GM19023 (cell line): ENCODE results near the gene FMN2.

ENCODE experiments used
- ATAC-seq: cut with Tn5 transposase; IDR thresholded peaks from one replicate; pipeline ENCODE4 v1.9.1; 2021; ENCODE audit warnings: mild to moderate bottlenecking, moderate library complexity; ENCODE audit not compliant: unreplicated experiment

FMN2 gene

DNA sequence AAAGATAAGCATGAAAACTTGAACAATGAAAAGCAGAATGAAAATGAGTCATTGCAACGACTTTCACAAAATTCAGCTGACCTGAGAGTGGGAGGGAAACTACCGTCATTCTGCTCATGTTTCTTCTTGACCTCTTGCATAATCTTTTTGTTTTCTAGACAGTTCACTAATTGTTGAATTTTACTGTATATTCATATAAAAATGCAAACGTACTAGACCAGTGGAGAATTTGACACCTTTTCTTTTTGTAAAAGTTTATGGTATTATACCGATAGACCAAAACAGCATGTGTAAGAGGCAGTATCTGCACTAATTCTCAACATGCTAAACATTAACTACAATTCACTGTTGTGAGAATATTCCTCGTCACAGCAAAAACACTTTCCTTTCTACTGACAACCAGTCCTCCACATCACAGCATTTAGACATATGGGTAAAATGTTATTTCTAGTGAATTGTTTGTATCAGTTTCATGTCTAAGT lies 382.5 kb downstream of the FMN2 start:
- peak; percentile 70 for ATAC-seq

DNA sequence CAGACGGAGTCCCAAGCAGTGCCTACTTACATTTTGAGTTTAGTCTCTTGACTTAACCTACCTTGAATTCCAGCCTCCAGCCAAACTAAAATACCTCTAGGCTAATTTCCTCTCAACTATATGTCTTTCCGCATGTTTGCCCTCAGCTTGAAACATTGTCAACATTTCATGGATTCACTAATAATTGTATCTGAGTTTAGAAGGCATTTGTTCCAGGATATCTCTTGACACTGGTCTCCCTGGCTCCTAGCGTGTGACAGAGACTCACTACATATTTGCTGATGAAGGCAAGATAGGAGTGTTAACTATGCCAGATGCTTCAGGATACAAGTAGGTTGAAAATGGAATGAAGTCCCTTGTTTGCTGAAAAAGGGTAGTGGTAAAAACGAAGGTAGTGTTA lies 384.1 kb downstream of the FMN2 start:
- no peak for ATAC-seq

DNA sequence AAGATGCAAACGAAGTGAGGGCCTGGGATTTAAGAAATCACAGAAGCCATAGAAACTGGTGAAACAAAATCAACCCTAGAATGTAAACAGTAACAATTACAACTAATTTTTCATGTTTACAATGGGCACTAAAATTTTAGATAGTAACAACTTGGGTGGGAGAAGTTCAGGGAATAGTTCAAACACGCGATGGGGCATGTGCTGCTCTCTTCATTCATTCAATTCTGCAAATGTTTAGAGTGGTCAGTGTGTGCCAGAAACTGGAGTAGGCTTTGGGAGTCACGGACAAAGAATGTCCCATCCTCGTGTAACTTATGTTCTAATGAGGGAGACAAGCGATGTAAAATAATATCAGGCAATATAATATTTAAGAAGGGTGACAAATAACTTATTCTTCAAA lies 386.9 kb downstream of the FMN2 start:
- no peak for ATAC-seq

DNA sequence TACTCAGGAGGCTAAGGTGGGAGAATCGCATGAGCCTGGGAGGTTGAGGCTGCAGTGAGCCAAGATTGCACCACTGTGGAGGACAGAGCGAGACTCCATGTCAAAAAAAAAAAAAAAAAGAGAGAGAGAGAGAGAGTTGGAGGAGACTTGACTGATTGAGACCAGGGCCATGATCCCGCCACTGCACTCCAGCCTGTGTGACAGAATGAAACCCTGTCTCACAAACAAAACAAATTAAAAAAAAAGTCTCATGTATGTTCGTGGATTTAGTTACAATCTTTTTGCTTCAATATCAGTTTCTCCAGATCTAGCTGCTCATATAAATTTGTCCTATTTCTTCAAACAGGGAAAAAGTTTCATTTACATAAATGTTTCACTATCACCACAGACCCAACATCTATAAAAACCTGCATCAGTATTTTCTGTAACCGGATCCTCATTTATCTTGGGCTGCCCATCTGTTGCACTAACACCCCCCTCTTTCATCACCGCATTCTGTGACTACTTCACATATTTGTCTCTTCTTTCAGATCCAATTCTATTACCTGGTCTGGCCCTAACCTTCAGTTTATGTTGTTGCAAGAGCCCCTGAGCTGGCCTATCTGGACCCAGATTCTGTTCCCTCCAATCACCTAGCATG lies 393.2 kb downstream of the FMN2 start:
- ATAC-seq = no peak

- ATAC-seq = no peak
Observed at GRCh38 chr1:240486611-240487010, 394.9 kb downstream of the FMN2 start.

- no peak for ATAC-seq
Observed at GRCh38 chr1:240487493-240487892, 395.8 kb downstream of the FMN2 start.

GRCh38 chr1:240491156-240491555 lies 399.5 kb downstream of the FMN2 start:
- ATAC-seq = no peak

- no peak for ATAC-seq
Observed at GRCh38 chr1:240491796-240492195, 400.1 kb downstream of the FMN2 start.

- no peak for ATAC-seq
Observed at GRCh38 chr1:240492832-240493440, 401.3 kb downstream of the FMN2 start.

- no peak for ATAC-seq
Observed at GRCh38 chr1:240495601-240496000, 403.9 kb downstream of the FMN2 start.

DNA sequence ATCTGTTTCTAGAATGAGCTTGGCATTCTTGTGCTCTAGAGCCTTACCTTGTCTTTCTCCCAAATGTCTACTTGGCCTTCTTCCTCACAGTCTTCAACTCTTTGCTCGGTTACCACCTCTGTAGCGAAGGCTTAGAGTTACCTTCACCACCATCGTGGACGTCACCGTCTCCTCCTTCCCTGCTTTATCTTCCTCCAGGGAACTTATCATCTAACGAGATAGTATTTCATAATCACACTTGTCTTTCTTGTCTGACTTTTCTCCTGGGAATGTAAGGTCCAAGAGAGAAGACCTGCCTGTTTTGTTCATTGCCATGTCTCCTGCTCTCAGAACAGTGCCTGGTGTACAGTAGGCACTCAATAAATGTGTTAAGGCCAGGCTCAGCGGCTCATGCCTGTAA lies 404.7 kb downstream of the FMN2 start:
- ATAC-seq = no peak

GRCh38 chr1:240496941-240497340 lies 405.3 kb downstream of the FMN2 start:
- no peak for ATAC-seq

- ATAC-seq = no peak
Observed at GRCh38 chr1:240497908-240498307, 406.2 kb downstream of the FMN2 start.

- no peak for ATAC-seq
Observed at GRCh38 chr1:240498335-240498734, 406.7 kb downstream of the FMN2 start.

DNA sequence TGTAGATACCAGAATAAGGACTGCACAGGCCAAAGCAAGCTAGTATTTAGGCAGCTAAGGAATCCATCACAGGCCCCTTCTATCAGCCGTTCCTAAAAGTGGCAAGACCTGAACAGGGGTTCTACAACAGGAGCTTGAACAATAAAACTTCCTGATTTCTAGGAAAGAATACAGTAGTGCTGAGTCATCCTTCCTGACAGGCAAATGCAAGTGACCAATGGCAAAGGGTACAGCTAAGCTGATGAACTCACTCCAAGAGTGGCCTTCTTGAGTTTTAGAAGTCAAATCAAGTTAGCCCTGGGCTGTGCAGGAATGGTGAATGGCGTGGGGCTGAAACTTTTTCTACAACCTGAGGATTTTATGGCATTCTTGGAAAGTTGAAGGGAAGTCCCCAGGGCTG lies 407.3 kb downstream of the FMN2 start:
- no peak for ATAC-seq

GRCh38 chr1:240500647-240501046 lies 409.0 kb downstream of the FMN2 start:
- no peak for ATAC-seq

- no peak for ATAC-seq
Observed at GRCh38 chr1:240501115-240501514, 409.4 kb downstream of the FMN2 start.

DNA sequence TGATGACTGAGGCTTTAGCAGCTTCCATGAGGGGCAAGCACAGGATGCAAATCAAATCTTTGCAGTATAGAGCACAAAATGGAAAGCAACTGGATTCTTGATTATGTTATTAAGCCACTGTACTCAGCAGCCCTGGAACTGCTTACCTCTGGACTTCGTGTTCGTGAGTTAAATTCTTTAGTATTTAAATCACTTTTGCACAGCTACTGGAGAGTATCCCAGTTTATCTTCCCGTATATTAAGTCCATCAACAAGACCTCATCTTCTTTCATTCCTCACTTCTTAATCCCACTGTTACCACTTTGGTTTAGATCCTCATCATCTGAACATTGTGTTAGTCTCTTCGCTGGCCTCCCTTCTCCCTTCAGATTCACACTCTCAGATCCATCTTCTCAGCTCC lies 411.4 kb downstream of the FMN2 start:
- no peak for ATAC-seq

DNA sequence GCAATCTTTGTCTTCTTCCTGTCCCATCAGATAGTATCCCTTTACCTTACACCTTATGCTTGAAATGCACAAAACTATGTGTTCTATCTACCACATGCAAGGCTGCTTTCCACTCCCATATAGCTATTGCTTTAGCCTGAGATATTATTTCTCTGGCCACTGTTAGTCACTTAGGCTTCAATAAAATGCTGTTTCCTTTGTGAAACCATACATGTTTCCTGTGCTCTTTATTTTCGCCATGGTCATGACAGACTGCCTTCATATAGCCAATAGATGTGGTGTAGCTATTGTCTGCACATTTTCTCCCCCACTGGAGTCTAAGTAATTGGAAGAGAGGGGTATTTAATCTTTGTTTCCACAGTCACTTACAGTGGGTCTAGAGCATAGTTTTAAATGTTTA lies 411.9 kb downstream of the FMN2 start:
- no peak for ATAC-seq

DNA sequence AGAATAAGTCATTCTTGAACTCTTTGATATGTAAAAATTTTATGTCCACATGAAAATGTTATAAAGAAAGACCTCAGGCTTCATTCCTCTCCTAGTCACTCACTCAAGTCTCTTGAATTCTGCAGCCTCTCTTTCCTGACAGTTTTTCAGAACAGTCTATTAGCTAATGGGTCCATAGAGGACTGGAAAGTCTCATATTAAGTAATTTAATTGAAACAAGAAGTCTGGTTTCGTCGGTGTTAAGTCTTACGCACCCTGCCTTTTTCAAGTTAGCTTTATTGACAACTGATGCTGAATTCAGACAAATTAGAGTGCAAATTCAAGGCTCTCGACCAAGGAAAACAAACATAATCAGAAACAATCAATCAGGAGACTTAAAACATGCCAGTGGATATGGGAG lies 414.5 kb downstream of the FMN2 start:
- ATAC-seq = no peak

- no peak for ATAC-seq
Observed at GRCh38 chr1:240508201-240508600, 416.5 kb downstream of the FMN2 start.

- ATAC-seq = no peak
Observed at GRCh38 chr1:240508950-240509349, 417.3 kb downstream of the FMN2 start.

DNA sequence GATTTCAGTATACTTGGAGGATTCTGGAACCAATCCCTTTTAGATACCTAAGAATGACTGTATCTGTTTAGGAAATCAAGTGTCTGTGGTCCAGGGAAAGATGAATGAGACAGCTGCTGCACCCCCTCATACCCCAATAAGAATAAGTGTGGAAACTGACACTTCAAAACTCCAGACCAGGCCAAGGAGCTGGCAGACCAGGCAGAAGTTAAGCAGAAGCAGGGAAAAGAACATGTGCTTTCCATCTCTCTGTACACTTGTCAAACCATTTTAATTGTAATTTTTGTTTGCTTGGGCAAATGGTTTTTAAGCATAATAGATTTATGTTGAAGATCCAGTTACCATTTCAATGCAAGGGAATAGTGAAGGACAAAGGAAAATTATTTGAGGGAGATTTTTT lies 420.1 kb downstream of the FMN2 start:
- no peak for ATAC-seq
